ENCODE results near the gene DCDC2B.

DNA sequence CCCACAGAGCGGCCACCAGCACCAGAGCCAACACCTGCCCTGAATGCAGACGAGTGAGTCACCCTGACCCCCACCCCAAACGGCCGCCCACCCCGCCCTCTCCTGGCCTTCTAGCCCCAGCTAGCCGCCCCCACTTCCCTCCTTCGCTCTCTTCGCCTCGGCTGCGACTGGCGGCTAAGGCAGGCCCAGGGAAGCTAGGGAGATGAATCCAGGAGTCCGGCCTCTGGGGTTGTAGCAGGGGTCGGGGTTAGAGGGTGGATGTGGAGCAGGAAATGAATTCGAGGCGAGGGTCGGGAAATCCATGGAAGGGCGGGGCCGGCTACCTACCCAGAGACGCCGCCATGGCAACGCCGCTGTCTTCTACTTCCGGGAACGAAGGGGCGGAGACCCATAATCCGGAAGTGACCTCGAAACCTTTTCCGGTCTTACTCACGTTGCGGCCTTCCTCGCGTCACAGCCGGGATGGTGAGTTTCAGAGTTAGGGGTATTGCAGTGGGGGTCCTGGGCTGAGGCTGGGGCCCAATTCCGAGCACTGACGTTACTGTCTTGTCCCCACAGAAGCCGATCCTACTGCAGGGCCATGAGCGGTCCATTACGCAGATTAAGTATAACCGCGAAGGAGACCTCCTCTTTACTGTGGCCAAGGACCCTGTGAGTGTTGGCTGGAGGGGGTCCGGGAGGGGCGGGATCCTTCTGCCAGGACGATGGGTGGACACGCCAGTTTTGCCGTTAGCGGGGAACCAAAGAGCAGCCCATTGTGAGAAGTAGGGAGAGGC lies 13.3 kb downstream of the DCDC2B start, which contains the start of the genes EIF3I and TMEM234:
- TF ChIP-seq, protein P1, sequence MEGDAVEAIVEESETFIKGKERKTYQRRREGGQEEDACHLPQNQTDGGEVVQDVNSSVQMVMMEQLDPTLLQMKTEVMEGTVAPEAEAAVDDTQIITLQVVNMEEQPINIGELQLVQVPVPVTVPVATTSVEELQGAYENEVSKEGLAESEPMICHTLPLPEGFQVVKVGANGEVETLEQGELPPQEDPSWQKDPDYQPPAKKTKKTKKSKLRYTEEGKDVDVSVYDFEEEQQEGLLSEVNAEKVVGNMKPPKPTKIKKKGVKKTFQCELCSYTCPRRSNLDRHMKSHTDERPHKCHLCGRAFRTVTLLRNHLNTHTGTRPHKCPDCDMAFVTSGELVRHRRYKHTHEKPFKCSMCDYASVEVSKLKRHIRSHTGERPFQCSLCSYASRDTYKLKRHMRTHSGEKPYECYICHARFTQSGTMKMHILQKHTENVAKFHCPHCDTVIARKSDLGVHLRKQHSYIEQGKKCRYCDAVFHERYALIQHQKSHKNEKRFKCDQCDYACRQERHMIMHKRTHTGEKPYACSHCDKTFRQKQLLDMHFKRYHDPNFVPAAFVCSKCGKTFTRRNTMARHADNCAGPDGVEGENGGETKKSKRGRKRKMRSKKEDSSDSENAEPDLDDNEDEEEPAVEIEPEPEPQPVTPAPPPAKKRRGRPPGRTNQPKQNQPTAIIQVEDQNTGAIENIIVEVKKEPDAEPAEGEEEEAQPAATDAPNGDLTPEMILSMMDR (conservative IDR thresholded peaks at IDR 0.05) = no peak
- peak; percentile 80; the same call in 1 of the 2 replicates for TF ChIP-seq ZFX (IDR thresholded peaks at IDR 0.05)
